ENCODE data around the gene HOXA9.

The HOXA9 gene

DNA sequence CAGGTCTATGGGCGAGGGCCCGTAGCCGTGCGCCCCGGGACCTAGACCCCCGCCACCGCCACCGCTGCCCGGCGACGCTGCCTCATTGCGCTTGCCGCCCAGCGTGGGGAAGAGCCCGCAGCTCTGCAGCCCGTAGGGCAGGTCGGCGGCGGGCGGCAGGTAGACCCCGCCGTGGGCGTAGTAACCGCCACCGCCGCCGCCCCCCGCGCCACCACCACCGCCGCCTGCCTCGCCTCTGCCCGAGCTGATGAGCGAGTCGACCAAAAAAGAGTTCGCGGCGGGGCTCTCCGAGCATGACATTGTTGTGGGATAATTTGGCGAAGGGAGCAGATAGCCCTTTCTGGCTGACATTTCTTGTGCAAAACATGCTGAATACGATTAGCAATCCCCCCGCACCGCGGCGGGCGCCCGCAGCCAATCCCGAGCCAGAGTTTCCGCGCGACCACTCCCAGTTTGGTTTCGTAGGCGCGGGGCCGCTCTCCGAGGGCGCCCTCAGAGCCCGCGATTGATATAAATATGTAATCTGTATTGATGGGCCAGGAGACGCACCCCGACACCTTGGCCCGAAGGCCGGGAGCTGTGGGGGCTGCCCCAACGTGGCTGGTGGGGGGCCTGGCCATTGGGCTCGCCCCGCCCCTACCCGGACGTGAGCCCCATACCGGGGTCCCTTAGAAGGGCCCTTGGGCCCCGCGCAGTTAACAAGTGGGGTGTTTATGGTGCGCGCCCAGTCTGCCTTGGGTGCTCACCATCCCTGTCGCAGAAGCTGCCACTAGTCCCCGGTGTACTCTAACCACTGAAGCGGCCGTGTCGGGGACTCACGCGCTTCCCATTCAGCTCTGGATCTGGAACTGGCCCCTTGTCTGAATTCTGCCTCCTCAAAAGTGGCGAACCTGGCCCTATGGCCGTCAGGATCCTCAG lies 8.9 kb upstream of the HOXA9 start, which contains the start of gene HOXA10:
Gene HOXA10 (minus strand): TSS at position 365 of the 918 bp plus-strand sequence. CDS start 14 bp downstream, at position 351.
- H3K36me3 ChIP-seq (ENCODE audit: insufficient read depth, low read length) = no peaks in the 10 kb centered on the region
- H3K4me3 ChIP-seq (ENCODE audit: low read length) = no peak within 1 kb of the TSS
- H3K9me3 ChIP-seq (ENCODE audit: low read length) = peaks cover 5% of the 10 kb centered on the region
- H3K4me1 ChIP-seq (ENCODE audit: insufficient read depth, low read length) = peaks cover 3% of the 10 kb centered on the region
- peaks cover 99% of the 10 kb centered on the region for H3K27me3 ChIP-seq (ENCODE audit: insufficient read depth, low read length)
- peak within 1 kb of the TSS; percentile 80 for H2AFZ ChIP-seq (ENCODE audit: low read depth, low read length)

DNA sequence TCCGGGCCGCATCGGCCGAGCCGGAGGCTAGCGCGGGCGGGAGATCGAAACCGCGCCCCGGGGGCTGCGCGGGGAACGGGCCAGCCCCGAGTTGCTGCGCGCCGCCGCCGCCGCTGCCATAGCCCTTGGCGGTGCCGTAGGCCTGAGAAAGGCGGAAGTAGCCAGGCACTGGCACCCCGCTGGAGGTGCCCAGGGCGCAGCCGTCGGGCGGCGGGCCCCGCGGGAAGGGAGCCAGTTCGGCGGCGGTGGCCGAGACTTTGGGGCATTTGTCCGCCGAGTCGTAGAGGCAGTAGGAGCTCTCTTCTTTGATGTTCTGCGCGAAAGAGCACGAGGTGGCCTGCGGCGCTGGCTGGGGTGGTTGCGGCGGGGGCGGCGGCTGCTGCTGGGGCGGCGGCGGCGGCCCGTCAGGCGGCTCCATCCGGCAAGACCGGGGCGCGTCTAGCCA lies 8.2 kb upstream of the HOXA9 start:
- no peaks in the 10 kb centered on the region for H3K36me3 ChIP-seq (ENCODE audit: insufficient read depth, low read length)
- no peak overlapping the region for H3K4me3 ChIP-seq (ENCODE audit: low read length)
- H3K9me3 ChIP-seq (ENCODE audit: low read length) = peaks cover 5% of the 10 kb centered on the region
- peaks cover 99% of the 10 kb centered on the region for H3K27me3 ChIP-seq (ENCODE audit: insufficient read depth, low read length)
- H2AFZ ChIP-seq (ENCODE audit: low read depth, low read length) = peak overlapping the region; percentile 80
- peaks cover 3% of the 10 kb centered on the region for H3K4me1 ChIP-seq (ENCODE audit: insufficient read depth, low read length)

DNA sequence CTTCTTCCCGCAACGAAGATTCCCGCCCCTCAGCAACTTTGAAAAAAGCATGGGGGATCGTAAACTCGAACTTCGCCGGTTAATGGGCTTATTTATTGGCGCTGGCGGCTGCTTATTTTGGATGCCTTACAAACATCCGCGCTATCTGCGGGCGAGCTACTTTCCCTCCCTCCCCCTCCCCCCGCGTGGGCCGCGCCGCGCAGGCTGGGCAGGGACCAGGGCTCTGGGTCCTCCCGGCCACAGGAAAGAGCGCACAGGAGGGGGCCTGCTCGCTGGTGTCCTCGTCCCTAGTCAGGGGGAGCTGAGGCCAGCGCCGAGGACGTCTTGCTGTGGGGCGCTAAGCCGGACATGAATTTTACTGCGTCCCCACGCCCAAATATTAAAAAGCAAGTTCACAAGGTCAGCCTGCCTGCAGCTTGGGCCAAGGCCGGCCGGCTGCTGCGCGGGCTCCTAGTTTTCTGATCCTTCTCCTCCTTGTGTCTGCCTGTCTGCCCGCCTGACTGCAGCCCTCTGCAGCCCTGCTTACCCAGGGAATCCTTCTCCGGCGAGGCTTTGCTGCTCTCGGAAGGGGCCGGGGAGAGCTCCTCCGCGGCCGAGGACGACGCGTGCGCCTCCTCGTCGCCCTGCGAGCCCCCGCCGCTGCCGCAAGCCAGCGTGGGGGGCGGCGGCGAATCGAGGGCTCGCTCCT lies 7.6 kb upstream of the HOXA9 start:
- Histone ChIP-seq H3K4me1 (ENCODE audit: insufficient read depth, low read length) (peaks cover 3% of the 10 kb centered on the region), H3K36me3 (ENCODE audit: insufficient read depth, low read length) (no peaks in the 10 kb centered on the region), H2AFZ (ENCODE audit: low read depth, low read length) (peak overlapping the region; percentile 80), H3K27me3 (ENCODE audit: insufficient read depth, low read length) (peaks cover 99% of the 10 kb centered on the region), H3K9me3 (ENCODE audit: low read length) (peaks cover 5% of the 10 kb centered on the region), H3K4me3 (ENCODE audit: low read length) (no peak overlapping the region)

DNA sequence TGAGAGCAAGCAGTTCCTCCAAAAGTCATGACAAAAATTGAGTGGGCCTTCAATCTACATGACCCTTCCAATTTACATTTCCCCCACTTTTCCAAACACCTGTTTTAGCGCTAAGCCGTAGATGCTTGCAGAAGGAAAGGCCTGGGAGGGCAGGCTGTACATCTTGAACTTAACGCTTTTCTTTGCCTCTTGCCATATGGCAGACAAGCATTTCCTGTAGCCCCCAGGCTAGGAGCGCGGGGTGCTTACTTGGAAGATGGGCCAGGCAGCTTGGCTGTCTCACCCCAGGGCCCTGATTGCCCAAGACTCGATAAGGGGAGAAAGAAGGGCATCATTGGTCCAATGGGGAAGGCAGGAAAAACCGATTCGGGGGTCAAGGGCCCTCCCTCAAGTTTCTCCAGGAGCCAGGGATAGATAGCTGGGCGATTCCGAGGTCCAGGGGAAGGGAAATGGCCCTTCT lies 7.0 kb upstream of the HOXA9 start:
- H2AFZ ChIP-seq (ENCODE audit: low read depth, low read length) = no peak overlapping the region
- H3K36me3 ChIP-seq (ENCODE audit: insufficient read depth, low read length) = no peaks in the 10 kb centered on the region
- H3K27me3 ChIP-seq (ENCODE audit: insufficient read depth, low read length) = peaks cover 99% of the 10 kb centered on the region
- H3K4me1 ChIP-seq (ENCODE audit: insufficient read depth, low read length) = peaks cover 3% of the 10 kb centered on the region
- peaks cover 5% of the 10 kb centered on the region for H3K9me3 ChIP-seq (ENCODE audit: low read length)
- H3K4me3 ChIP-seq (ENCODE audit: low read length) = no peak overlapping the region

DNA sequence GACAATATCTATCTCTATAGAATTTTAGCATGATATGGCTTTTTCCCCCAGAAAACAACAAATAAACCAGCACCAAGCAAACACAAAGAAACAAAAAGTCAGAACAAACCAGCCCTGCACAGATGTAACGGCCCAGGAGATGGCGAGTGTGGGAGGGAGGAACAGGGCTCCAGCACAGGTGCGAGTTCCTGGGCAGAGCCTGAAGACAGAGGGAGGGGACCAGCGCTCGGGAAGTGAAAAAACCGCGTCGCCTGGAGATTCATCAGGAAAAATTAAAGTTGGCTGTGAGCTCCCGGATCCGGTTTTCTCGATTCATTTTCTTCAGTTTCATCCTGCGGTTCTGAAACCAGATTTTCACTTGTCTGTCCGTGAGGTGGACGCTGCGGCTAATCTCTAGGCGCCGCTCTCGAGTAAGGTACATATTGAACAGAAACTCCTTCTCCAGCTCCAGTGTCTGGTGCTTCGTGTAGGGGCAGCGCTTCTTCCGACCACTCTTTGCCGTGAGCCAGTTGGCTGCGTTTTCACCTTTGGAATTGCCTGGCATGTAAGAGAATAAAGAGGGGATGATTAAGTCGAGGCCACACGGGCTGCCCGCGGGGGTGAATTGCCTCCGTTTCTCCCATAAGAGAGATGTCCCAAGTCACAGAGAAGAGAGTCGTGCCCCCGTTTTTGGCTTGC lies 6.4 kb upstream of the HOXA9 start:
- Histone ChIP-seq H3K9me3 (ENCODE audit: low read length) (peaks cover 5% of the 10 kb centered on the region), H3K36me3 (ENCODE audit: insufficient read depth, low read length) (no peaks in the 10 kb centered on the region), H3K27me3 (ENCODE audit: insufficient read depth, low read length) (peaks cover 99% of the 10 kb centered on the region), H3K4me1 (ENCODE audit: insufficient read depth, low read length) (peaks cover 3% of the 10 kb centered on the region), H2AFZ (ENCODE audit: low read depth, low read length) (no peak overlapping the region), H3K4me3 (ENCODE audit: low read length) (no peak overlapping the region)

DNA sequence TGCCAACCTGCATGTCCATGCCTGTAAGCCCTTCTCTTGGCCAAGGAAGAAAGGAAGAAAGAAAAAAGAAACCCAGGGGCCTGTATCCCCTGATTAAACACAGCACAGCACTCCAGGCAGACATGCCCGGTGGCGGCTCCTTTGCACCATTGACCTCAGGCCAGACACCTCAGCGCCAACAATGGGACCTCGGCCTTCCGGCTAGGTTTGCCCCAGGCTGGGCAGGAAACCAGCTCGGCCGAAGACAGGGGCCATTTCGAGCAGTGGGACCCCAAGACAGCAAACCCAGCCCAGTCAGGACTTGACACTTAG lies 5.9 kb upstream of the HOXA9 start:
- Histone ChIP-seq H3K27me3 (ENCODE audit: insufficient read depth, low read length) (peaks cover 99% of the 10 kb centered on the region), H2AFZ (ENCODE audit: low read depth, low read length) (no peak overlapping the region), H3K4me1 (ENCODE audit: insufficient read depth, low read length) (peaks cover 3% of the 10 kb centered on the region), H3K9me3 (ENCODE audit: low read length) (peaks cover 5% of the 10 kb centered on the region), H3K36me3 (ENCODE audit: insufficient read depth, low read length) (no peaks in the 10 kb centered on the region), H3K4me3 (ENCODE audit: low read length) (no peak overlapping the region)

DNA sequence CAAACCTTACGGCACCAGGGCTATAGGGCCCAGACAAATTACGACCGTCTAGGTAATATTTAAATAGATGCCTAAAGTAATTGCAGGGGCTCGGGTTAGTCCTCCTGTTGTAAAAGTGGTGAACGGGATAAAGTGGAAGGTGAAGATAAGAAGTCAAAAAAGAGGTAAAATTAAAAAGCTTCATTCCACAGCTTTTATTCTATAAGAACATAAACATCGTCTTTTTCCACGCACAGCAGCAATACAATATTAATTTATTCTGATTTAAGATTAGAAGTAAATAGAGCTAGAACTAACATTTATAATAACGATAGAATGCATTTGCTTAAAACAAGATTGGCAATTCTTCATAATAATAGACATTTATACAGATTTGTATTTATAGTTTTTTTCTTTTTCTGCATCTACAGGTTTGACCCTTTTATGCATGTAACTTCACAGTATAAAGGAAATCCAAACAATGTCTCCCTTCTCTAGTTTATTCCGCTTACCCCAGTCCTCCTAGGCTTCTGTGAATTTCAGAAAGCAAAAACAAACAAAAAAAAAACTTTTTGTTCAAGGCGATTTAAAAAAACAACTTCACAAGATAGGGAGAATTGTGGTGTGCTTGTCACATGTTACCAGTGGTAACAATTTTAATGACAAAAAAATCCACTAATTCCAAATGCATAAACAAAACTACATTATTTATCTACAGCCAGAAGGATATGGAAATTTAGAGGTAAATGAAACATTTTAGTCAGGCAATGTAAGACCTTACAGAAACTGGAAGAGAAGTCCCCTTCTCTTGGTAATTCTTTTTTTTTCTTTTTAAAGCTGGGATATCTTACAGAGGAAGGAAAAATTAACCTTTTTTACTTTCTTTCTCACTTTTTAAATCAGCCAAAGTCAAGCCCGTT lies 5.3 kb upstream of the HOXA9 start:
- Histone ChIP-seq H3K4me1 (ENCODE audit: insufficient read depth, low read length) (peaks cover 3% of the 10 kb centered on the region), H3K9me3 (ENCODE audit: low read length) (peaks cover 5% of the 10 kb centered on the region), H2AFZ (ENCODE audit: low read depth, low read length) (no peak overlapping the region), H3K27me3 (ENCODE audit: insufficient read depth, low read length) (peaks cover 99% of the 10 kb centered on the region), H3K4me3 (ENCODE audit: low read length) (no peak overlapping the region), H3K36me3 (ENCODE audit: insufficient read depth, low read length) (no peaks in the 10 kb centered on the region)

DNA sequence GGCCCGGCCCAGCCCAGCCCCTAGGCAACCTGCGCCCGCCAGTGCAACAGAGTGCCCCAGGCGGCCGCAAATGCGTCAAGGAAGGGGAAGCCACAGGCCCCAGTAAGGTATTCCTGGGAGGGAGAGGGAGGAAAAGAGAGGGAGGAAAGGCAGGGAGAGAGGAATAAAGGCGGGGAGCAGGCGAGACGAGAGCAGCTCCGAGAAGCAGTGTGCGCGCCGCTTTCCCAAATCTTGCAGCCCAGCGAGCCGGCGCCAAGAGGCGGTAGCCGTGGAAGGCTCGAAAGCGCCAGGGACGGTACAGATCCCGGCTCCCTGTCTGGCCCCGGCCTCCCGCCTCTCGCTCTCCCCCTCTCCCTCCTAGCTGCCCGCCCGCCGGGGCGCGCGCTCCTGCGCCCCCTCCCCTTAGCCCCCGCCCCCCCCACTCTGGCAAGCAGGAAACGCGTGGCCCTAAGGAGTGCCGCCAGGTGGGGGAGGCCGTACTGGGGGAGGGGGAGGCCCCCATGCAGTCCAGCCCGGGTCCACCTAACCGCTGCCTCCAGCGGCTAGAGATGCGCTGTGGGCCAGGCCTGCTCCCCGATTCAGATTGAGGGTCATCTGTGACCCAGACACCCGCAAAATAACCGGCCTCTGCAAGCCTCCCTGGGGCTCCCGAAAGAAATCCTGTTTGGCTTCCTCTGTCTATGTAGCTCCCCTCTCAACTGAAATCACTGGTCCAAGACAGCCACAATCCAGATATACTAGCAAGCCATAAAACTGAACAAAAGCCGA lies 4.5 kb upstream of the HOXA9 start:
- Histone ChIP-seq H2AFZ (ENCODE audit: low read depth, low read length) (no peak overlapping the region), H3K36me3 (ENCODE audit: insufficient read depth, low read length) (no peaks in the 10 kb centered on the region), H3K4me1 (ENCODE audit: insufficient read depth, low read length) (peaks cover 3% of the 10 kb centered on the region), H3K4me3 (ENCODE audit: low read length) (no peak overlapping the region), H3K9me3 (ENCODE audit: low read length) (peaks cover 3% of the 10 kb centered on the region), H3K27me3 (ENCODE audit: insufficient read depth, low read length) (peaks cover 99% of the 10 kb centered on the region)

DNA sequence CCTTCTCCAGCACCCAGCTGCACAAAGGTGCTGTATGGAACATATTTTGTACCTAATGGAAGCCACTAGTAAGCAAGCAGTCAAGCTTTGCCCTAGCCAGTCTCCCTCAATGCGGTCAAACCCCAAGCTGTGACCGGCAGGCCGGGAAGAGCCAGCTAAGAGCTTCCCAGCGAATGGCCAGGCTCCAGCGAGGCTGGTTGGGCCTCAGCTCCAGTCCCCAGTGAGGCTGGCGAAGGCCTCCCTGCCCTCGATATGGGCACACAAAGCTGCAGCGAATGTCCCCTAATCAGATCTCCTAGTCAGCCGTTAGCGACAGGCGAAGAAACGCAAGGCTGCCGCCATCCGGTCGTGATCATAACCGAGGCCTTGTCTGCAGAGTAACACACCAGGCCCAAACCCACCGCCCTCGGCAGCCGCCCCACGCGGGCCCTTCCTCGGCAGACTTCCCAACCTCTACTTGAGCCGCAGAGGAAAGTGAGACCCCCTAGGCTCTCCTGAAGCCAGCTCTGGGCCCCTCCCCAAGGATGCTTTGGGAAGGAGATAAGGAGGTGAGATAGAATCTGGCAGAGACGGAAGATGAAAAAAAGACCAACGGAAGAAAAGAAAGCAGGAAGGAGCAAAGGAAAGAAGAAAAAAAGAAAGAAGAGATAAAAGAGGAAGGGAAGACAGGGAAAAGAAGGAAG lies 3.1 kb upstream of the HOXA9 start:
- Histone ChIP-seq H3K36me3 (ENCODE audit: insufficient read depth, low read length) (no peaks in the 10 kb centered on the region), H3K4me3 (ENCODE audit: low read length) (no peak overlapping the region), H3K27me3 (ENCODE audit: insufficient read depth, low read length) (peaks cover 99% of the 10 kb centered on the region), H2AFZ (ENCODE audit: low read depth, low read length) (no peak overlapping the region), H3K9me3 (ENCODE audit: low read length) (no peaks in the 10 kb centered on the region), H3K4me1 (ENCODE audit: insufficient read depth, low read length) (peaks cover 3% of the 10 kb centered on the region)

DNA sequence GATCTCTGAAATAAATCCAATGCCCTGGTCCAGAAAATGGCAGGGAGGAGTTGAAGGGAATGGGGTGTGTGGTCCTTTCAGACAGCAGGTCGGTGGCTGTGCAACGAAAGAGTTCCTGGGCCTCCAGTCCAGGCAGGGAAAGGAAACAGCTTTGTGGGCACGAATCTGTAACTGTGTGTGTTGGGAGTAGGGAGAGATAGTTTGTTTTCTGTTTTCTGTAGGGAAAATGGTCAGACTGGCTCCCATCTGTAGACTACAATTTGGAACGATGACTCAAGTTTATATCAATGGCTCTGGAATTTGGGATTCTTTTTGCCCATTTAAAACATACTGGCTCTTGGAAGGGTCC lies 2.6 kb upstream of the HOXA9 start:
- H3K27me3 ChIP-seq (ENCODE audit: insufficient read depth, low read length) = peaks cover 99% of the 10 kb centered on the region
- H3K4me3 ChIP-seq (ENCODE audit: low read length) = no peak overlapping the region
- H3K4me1 ChIP-seq (ENCODE audit: insufficient read depth, low read length) = peaks cover 3% of the 10 kb centered on the region
- no peaks in the 10 kb centered on the region for H3K9me3 ChIP-seq (ENCODE audit: low read length)
- H2AFZ ChIP-seq (ENCODE audit: low read depth, low read length) = no peak overlapping the region
- H3K36me3 ChIP-seq (ENCODE audit: insufficient read depth, low read length) = no peaks in the 10 kb centered on the region

DNA sequence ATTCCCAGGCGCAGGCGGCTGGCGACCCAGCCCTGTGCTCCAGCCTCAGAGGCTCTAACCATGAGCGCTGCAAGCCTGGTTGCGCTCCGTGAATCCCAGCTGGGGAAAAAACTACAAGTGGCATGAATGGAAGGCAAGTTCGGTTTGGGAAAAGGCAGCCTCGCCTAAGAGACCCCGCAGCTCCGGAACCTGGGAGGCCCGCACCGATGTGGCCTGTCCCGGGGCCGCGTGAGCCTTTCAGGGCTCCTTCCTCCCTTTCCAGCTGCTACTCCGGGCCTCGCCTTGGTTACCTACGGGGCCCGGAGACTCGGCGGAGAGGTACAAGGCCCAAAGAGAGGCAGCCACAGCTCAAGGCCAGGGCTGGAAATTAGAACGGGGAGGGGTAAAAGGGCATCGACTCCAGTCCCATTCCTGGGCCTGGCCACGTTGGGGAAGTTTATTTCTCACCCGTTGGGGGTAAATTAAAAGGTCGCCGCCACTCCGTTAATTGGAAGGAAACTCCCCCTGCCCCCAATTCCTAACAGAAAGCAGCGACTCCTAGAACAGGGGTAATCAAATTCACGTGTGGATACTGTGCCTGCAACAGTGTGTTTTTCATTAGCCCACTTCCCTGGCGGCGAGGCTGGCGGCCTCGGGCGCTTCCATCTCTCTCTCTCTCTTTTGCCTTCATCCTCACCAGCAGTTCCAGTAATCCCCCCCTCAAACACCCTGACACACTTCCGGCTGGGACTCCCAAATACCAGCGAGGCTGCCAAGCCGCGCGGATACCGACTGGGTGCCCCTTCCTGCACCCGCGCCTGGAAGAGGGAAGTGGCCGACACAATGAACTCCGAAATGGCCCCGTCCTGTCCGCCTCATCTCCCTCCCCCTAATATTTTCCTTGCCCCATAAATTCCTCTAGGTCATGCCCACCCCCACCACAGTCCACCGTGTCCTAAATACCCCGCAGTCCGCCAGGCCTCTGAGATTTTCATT lies 1.5 kb upstream of the HOXA9 start:
- no peaks in the 10 kb centered on the region for H3K36me3 ChIP-seq (ENCODE audit: insufficient read depth, low read length)
- H3K9me3 ChIP-seq (ENCODE audit: low read length) = no peaks in the 10 kb centered on the region
- no peak overlapping the region for H2AFZ ChIP-seq (ENCODE audit: low read depth, low read length)
- H3K27me3 ChIP-seq (ENCODE audit: insufficient read depth, low read length) = peaks cover 99% of the 10 kb centered on the region
- no peak overlapping the region for H3K4me3 ChIP-seq (ENCODE audit: low read length)
- peaks cover 3% of the 10 kb centered on the region for H3K4me1 ChIP-seq (ENCODE audit: insufficient read depth, low read length)

Data from neuron (in vitro differentiated cells).